GM12872 (cell line): Measurements from ENCODE around the gene GOLGA7B.

Experiments used
- TF ChIP-seq, protein P1 (sequence below): IDR thresholded peaks from 3 replicates; pipeline ENCODE4 v1.5.1; 2011; ENCODE audit warnings: low read depth, mild to moderate bottlenecking, low read length, moderate library complexity; ENCODE audit not compliant: insufficient read depth

GOLGA7B gene

DNA sequence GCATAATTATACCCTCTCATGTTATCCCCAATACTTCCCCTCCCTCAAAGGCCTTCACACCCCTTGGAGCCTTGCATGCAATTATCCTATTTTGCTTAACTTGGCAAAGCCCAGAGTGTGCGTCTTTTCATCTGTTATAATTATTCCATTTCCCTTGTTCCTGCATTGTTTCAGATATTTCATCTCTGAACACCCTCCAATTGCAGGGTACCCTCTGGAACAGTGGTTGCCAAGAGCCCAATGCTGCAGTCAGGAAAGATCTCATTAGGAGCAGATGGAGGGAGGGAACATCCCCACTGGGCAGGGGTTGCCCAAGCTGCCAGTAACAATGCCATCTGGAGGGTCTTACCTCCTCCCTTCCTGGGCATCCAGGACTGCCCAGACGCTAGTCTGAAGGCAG lies 18.4 kb upstream of the GOLGA7B start:
- TF ChIP-seq, protein P1, sequence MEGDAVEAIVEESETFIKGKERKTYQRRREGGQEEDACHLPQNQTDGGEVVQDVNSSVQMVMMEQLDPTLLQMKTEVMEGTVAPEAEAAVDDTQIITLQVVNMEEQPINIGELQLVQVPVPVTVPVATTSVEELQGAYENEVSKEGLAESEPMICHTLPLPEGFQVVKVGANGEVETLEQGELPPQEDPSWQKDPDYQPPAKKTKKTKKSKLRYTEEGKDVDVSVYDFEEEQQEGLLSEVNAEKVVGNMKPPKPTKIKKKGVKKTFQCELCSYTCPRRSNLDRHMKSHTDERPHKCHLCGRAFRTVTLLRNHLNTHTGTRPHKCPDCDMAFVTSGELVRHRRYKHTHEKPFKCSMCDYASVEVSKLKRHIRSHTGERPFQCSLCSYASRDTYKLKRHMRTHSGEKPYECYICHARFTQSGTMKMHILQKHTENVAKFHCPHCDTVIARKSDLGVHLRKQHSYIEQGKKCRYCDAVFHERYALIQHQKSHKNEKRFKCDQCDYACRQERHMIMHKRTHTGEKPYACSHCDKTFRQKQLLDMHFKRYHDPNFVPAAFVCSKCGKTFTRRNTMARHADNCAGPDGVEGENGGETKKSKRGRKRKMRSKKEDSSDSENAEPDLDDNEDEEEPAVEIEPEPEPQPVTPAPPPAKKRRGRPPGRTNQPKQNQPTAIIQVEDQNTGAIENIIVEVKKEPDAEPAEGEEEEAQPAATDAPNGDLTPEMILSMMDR, result no peak

DNA sequence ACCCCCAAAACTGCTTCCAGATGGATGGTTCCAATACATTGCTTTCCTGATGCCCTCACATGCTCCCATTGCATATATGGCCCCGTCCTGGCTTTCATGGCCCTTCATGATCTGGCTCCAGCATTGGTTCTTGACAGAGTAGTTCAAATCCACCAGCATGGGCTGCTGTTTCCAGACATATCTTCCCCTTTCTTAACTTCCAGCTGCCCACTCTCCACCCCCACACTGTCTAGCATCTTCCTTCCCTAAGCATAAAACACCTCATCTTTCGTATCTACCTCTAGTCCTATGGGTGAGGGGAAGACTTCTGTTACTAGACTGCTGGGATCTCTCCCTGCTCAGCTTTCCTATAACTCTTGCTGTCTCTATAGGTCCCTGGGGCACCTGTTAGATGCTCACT lies 13.2 kb upstream of the GOLGA7B start:
- TF ChIP-seq, protein P1, result no peak

DNA sequence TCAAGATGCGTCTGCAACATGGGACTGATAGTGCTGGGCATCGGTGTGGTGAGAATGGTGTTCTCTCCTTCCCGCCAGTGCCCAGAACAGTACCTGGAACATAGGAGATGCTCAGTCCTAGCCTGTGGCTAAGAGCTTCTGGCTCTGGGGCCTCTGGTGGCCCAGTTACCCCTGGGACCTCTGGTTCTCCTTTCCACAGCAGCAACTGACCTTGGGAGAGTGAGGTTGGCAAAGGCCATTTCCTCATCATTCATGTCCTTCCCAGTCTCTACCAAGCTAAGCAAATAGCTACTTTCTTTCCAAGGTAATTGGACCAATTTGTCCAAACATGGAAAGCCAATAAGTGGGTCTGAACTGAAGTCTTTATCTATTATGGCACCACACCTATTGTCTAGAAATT lies 11.6 kb upstream of the GOLGA7B start:
- TF ChIP-seq, protein P1, result no peak

DNA sequence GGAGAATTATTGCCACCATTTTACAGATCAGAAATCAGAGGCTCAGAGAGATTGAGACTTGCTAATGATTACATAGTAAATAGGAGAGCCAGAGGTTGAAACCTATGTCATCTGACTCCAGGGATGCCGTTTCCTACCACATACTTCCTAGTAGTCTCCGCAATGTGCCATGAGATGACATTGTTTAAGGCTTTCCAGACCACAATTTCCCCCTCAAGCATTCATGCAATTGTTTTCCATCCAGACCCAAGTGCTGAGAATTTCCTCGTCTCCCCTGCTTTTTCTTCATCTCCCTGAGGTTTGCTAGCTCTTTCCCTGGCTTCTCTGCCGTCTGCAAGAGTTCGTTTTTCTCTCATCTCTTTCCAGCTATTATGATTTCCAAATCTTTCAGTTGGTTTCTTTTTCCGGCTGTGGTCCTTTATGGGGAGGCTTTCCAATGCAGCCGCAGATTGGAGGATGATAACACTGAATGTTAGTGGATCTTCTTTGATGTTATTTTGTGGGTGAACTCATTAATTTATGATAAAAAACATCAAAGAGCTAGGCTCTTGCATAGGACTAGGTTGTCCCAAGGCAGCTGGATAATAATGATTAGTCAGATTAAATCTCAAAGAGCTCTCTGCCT lies 6.9 kb upstream of the GOLGA7B start:
- TF ChIP-seq, protein P1, result no peak

DNA sequence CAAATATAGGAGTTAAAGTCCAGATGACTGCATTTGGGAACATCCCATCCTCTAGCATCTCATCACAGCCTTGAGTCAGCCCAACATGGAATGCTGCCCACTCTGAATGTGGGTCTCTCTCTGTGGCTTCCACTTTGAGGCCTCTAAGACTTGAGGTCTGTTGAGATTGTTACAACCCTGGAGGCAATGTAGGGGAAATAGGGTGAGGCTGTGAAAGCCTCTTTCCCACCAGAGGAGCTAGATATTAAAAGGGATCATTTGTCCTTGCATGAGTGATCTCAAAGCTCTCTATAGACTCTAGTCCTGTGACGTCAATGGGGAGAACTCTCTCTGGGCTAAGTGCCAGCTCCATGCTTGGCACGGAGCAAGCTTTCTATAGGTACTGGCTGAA lies 6.4 kb upstream of the GOLGA7B start:
- TF ChIP-seq, protein P1, result no peak

DNA sequence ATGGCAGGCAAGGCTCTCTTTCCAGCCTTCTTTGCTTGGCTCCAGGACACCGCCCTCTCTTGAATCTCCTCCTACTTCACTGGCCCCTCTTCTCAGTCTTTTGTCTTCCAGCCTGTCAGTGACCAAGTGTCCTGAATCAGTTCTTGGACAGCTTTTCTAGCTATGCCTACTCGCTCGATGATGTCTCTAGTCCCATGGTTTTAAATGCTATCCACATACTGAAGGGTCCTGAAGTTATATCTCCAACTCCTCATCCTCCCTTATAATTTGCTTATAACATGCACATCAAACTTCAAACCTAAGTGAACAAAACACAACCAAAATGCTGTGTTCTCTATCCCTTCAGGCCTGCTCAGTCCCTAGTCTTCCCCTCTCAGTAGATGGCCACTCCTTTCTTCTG lies 5.0 kb upstream of the GOLGA7B start:
- TF ChIP-seq, protein P1, result no peak

DNA sequence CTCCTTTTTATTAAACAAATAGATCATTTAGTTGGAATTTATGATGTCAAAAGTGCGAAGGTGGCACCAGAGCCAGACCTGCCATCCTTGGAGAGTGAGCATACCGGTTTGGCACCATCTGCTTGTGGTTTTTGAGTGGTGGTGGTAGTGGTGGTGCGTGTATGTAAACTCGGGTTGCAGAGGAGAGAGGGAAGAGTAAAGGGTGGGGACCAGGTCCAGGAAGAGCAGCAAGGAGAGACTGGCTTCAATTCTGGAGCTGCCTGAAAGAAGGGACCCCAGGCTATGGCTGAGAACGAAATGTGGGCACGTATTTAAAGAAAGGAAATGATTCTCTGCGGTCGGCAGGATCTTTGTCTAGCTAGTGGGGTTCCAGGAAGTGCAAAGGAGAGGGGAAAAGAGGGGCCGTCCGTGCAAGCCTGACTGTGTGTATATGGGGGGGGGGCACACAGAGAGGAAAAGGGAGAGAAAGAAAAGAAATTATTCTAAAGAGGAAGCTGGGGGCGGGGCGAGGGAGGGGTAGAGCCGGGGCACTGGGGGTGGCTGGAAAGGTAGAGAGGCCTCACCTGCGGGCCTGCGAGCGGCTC lies 448 bp upstream of the GOLGA7B start:
- TF ChIP-seq, protein P1, result no peak
